Stimulated activated CD8-positive, alpha-beta memory T cell treated with anti-CD3 and anti-CD28 coated beads, Interleukin-12 subunit alpha, Interleukin-12 subunit beta, amount 100 ng/mL, for 24 hours (primary cell): ENCODE data around the gene SRRM4.
"Not testable (repeated sequence)": the region's sequence is repeated elsewhere in the genome, so short reads cannot be mapped to it uniquely, and the experiment has no call there.

Experiments used
- DNase-seq: peaks from one replicate; pipeline ENCODE4 v3.0.0-alpha.2; 2020; ENCODE audit errors: extremely low read depth

Gene SRRM4

GRCh38 chr12:119008691-119009221, 27.4 kb downstream of the SRRM4 start:
- DNase-seq = no peak

DNA sequence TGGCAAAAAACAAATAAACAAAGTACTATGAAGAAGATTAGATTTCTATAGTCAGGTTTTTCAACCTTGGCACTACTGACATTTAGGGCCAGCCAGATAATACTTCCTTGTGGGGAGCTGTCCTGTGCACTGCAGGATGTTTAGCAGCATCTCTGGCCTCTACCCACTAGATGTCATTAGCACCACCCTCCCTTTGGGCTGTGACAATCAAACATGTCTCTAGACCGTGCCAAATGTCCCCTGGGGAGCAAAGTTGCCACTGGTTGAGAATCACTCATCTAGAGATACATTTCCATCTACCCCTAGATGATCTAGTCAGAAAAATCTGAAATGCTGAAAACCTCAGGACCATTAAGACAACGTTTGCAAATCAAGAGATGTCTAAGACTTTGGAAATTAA, 29.9 kb downstream of the SRRM4 start:
- no peak for DNase-seq

DNA sequence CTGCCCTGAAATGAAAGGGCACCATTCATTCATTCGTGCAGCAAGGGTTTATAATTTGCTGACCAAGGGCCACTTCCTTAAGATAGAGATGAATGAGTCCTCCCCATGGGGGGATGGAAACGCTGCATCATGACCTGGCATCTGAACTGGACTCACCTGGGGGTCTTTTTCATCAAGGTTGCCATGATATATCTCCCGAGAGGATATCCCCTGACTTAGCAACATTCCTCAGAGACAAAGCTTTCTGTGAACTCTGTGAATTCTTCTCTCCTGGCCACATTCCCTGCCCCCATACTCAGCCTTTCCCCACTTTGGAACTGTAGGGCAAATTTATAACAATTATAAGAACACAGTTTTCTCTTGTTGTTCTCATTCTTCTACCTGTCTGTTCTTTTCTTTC, 30.8 kb downstream of the SRRM4 start:
- DNase-seq = no peak

- DNase-seq = no peak
Observed at GRCh38 chr12:119013023-119013422, 31.7 kb downstream of the SRRM4 start.

DNA sequence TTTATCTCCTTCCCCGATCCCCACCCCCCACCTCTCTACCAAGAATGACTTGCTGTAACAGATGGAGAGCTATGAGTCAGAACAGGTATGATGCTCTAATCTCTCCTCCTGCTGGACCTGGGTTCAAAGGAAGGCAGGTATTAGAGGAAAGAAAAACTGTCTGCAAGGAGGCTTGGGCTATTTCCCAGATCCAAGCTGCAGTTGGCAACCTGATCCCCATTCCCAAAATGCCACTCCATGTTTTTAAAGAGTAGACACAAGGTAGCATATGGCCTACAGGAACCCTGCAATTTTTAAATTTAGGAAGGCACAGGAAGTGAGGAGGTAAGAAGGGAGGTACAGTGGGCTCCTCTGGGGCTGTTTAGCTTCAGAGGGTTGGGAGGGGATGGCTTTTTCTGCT, 33.0 kb downstream of the SRRM4 start:
- DNase-seq = no peak

DNA sequence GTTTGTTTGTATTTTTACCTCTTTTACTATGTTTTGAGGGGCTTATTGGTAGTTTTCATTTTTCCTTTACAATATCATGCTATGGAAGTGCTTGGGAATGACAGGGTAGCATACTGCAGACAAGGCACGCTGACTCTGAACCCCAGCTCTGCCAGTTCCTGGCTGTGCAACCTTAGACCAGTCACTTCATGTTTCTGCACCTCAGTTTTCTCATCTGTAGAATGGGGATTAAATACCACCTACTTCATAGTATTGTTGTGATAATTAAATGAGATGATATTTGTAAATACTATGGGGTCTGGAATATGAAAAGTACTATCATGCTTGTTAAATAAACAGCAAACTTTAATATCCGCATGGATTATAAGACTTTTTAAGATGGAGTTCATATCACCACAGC, 35.4 kb downstream of the SRRM4 start:
- no peak for DNase-seq

DNA sequence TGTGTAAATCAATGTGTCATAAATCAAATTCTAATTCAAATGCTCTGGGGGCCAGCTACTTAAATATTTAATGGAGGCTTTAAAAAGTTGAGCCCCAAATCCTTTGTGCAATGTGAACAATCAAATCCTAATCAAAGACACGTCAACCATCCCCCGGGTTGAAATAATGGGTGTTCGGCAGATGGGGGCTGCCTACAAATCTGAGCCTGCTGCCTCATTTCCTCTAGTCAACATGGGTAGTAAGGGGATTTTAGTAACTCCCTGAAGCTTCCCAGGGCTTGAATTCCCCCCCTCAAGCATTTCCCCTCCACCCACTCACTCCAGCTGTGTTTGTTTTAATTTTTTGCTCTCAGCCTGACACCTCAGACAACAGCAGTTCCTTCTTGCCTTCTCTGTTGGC, 37.8 kb downstream of the SRRM4 start:
- no peak for DNase-seq

DNA sequence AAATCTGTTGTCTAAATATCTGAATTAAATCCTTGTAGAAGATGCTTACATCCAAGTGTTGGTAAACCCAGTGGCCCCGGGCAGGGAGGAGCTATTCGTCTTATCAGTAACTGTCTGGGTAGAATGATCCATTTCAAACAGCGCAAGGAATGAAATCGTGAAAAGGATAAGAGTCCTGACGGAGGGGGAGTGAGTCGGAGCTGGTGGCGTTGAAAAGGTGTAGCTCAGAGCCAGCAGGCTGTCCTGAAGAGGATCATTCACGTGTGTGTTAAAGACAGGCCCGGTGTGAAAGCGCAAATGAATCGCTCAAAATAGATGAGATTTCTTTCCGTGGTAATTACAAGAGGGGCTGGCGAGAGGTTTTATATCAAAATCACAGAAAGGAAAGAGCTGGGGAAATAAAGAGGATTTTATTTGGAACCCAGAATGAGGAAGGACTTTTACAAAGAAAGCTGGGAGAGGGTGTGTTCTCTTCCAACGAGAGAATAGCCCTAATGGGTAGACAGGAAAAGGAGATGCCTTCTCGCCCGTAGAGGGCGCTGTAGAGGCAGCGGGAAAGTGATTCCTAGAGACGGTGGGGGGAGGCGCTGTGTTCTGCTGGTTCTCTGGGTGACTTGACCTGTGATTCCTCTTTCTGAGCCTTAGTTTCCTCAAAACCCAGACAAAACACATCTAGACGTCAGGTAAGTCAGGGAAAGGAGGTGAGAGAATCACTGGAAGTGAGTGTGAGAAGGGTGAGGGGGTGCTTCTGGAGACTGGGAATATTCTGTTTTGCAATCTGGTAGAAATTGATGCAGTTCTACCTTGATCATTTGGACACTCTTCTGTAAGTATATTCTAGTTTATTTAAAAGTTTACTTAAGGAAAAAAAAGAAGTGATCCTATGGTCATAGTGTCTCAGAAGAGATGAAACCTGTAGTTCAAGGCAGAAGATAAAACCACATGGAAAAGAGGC, 39.3 kb downstream of the SRRM4 start:
- no peak for DNase-seq

DNA sequence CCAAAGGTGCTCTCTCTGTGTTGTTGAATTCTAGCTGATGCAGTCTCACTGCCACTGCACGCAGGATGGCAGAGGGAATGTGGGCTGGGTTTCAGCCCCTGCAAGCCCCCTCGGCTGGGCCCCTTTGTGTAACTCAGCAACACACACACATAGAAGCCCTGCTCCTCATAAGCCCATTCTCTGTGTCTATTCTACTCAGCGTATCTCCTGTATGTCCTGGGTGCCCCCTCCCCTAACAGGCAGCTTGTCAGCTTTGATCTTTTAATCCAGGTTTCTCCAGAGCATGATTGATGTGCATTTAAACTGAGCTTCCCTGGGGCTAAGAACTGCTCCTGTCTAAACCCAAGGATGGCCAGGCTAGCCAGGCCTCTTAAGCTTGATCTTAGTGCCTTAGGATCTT, 43.0 kb downstream of the SRRM4 start:
- DNase-seq = no peak

DNA sequence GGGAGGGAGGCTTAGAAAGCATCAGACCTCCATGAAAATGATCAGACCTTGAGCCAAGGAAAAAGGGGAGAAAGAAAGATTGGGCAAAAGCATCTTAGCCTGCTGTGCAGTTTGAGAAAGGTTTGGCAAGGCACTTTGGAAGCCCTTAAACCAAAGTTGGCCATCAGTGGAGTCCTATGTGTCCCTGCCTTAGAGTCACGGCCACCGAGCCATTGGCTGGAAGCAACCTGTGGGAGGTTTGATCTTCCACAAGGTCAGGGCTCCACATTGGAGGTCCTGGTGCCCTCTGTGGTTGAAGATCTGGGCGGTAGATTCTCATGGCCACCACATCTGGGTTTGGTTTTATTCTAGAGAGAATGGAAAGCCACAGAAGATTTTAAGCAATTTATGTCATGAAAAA, 44.4 kb downstream of the SRRM4 start:
- no peak for DNase-seq

DNA sequence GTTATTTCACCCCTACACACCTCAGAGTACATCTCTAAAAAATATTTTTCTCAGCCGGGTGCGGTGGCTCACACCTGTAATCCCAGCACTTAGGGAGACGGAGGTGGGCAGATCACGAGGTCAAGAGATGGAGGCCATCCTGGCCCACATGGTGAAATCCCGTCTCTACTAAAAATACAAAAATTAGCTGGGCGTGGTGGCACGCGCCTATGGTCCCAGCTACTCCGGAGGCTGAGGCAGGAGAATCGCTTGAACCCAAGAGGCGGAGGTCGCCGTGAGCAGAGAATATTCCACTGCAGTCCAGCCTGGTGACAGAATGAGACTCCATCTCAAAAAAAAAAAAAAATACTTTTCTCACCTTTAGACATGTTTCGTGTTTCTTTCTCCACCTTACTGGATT, 52.0 kb downstream of the SRRM4 start:
- not testable (repeated sequence) for DNase-seq

GRCh38 chr12:119036878-119037825, 55.8 kb downstream of the SRRM4 start:
- no peak for DNase-seq

DNA sequence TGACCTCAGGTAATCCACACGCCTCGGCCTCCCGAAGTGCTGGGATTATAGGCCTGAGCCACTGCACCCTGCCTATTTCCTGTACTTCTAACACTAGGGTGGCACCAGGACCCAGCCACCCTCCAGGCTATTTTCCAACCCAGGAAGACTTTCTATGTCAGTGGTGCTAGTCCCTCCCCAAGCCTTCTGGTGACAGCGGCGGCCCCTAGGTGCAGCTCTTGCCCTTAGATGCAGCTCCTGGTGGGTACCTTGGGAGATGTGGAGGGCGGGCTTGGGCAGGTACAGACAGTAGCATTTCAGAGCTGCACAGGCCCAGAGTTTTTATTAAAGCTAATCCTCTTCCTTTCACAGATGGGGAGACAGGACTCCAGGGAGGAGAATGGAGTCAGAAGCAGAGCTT, 62.8 kb downstream of the SRRM4 start:
- DNase-seq = no peak

GRCh38 chr12:119047641-119048040, 66.3 kb downstream of the SRRM4 start:
- no peak for DNase-seq

- no peak for DNase-seq
Observed at GRCh38 chr12:119050663-119051062, 69.3 kb downstream of the SRRM4 start.

DNA sequence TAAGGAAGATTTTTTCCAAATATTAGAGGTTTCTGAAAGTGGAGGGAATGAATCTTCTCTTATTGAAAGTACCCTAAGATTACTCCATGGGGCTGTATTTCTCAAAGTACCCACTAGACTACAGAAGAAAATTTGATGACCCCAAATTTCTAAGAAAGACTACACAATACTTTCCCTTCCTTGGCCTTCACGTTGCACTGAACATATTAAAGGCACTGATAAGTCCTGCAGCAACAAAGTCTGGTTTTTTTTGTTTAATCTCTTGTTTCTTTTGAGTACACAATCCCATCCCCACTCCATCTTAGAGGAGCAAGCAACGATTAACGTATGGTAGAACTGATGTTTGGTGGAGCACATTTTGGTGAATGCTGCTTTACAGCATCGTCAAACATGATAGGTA, 70.1 kb downstream of the SRRM4 start:
- no peak for DNase-seq

GRCh38 chr12:119052001-119052400, 70.7 kb downstream of the SRRM4 start:
- no peak for DNase-seq

DNA sequence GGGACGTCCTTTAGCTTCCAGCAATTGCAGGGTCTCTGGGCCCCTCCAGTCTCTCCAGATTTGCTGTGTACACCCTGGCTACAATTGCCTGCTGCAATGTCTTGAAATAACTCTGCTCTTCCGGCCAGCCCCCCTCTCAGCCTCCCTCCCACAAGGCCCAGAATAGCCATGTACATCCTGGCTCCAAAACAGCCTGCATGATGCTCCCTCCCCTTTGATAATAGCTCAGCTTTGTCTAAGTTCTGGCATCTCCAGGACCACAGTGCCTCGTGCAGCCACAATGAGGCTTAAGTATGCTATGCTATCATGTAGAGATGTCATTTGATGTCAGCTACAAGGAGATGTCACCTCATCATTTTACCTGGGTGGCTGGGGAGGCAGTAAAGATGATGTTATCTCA, 74.6 kb downstream of the SRRM4 start:
- DNase-seq = no peak

- no peak for DNase-seq
Observed at GRCh38 chr12:119060847-119061796, 79.8 kb downstream of the SRRM4 start.

DNA sequence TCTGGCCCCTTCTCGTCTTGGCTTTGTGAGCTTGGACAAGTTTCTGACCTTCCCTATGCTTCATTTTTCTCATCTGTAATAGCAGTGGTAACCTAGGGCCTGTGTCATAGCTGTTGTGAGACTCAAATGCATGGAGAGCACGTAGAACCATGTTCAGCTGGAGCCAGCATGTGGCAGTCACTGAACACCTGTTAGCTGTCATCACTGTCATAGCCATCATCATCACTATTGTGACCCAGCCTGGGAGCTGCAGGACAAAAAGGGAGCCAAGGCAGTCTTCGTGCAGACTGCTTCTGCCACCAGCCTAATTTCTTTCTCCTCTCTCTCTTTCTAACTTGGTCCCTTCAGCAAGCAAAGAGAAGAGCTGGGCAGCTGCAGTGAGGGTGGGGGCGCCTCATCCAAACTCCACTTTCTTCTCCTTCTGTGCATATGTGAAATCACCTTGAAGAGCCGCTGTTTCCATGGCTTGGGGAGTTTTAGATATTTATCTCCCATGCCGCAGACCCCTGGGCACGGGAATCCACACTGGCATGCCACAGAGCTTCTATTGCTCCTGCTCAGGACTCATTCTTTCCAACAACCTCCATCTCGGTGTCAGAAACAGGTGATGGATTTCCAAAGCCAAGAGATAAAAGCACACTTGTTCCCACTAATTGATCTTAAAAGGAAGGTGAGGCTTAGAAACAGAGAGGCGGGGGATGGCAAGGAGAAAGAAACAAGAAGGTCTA, 87.0 kb downstream of the SRRM4 start:
- DNase-seq = no peak
